Inferior parietal cortex (tissue), 1 donor: ENCODE data around the gene MCRIP2.
A peak's percentile ranks its signal among the peaks of the same experiment; 100 is the strongest.

ENCODE experiments used
- DNase-seq: peaks from one replicate; pipeline ENCODE4 v3.0.0-alpha.2; 2016; ENCODE audit errors: extremely low spot score

MCRIP2 gene

DNA sequence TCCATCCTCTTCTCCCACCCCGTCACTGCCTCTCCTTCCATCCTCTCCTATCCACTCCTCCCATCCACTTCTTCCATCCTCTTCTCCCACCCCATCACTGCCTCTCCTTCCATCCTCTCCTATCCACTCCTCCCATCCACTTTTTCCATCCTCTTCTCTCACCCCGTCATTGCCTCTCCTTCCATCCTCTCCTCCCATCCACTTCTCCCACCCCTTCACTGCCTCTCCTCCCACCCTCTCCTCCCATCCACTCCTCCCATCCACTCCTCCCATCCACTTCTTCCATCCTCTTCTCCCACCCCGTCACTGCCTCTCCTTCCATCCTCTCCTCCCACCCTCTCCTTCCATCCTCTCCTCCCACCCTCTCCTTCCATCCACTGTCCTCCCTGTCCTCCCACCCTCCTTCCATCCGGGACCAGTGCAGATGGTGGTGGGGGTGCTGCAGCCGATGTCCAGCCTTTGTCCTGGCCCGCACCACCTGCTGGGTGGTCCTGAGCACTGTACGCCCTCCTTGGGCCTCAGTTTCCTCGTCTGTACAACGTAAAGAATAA is 9.7 kb upstream of the MCRIP2 start:
- DNase-seq: no peak

DNA sequence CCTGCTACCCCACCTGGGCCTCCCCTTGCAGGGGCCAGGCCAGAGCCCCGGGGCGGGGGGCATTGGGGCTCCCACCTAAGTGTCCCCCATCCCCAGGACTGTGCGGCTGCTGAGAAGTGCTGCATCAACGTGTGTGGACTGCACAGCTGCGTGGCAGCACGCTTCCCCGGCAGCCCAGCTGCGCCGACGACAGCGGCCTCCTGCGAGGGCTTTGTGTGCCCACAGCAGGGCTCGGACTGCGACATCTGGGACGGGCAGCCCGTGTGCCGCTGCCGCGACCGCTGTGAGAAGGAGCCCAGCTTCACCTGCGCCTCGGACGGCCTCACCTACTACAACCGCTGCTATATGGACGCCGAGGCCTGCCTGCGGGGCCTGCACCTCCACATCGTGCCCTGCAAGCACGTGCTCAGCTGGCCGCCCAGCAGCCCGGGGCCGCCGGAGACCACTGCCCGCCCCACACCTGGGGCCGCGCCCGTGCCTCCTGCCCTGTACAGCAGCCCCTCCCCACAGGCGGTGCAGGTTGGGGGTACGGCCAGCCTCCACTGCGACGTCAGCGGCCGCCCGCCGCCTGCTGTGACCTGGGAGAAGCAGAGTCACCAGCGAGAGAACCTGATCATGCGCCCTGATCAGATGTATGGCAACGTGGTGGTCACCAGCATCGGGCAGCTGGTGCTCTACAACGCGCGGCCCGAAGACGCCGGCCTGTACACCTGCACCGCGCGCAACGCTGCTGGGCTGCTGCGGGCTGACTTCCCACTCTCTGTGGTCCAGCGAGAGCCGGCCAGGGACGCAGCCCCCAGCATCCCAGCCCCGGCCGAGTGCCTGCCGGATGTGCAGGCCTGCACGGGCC is 8.9 kb upstream of the MCRIP2 start:
- DNase-seq: no peak

DNA sequence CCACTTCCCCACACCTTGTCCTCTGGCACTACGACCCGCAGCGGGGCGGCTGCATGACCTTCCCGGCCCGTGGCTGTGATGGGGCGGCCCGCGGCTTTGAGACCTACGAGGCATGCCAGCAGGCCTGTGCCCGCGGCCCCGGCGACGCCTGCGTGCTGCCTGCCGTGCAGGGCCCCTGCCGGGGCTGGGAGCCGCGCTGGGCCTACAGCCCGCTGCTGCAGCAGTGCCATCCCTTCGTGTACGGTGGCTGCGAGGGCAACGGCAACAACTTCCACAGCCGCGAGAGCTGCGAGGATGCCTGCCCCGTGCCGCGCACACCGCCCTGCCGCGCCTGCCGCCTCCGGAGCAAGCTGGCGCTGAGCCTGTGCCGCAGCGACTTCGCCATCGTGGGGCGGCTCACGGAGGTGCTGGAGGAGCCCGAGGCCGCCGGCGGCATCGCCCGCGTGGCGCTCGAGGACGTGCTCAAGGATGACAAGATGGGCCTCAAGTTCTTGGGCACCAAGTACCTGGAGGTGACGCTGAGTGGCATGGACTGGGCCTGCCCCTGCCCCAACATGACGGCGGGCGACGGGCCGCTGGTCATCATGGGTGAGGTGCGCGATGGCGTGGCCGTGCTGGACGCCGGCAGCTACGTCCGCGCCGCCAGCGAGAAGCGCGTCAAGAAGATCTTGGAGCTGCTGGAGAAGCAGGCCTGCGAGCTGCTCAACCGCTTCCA is 8.1 kb upstream of the MCRIP2 start:
- no peak for DNase-seq

DNA sequence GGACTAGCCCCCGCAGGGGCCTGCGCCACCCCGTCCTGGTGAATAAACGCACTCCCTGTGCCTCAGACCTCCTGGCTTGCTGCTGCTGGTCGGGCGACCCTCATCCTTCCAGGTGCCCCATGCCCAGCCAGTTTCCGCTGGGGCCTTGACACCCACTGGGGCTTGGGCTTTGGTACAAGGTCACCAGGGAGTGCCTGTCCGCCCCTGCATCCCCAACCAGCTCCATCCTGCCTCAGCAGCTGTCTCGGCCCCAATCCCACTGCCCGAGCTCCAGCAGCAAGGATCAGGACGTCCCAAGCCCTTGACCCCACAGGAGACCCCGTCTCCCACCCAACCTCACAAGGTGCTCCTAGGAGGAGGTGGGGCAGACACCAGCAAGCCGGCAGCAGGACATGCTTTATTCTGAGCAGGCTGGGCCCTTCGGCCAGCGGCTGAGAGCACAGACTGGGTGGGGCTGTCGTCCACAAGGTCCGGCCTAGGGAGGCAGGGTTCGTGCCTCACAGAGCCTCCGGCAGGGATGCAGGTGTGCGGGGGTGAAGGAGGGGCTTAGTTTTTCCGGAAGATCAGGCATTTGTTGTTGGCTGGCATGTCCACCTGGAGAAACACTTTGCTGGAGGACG is 7.5 kb upstream of the MCRIP2 start:
- no peak for DNase-seq

DNA sequence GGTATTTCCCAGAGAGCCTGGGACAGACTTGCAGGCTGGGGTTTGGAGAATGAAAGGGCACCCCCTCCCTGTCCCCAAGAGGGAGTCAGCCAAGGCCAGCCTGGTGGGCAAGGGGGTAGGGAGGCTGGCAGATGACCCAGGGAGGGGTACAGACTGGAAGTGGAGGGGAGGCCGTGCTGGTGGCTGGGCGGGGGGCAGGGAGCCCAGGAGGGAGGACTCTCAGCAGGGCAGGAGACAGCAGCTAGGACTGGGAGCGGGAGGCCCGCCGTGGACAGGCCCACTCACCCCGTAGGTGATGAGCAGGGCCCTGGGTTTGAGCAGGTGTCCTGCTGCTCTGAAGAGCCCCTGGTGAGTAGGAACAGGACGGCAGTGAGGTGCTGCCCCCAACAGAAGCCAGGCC is 6.6 kb upstream of the MCRIP2 start:
- no peak for DNase-seq

- DNase-seq: no peak
These were observed 5.9 kb upstream of the MCRIP2 start for GRCh38 chr16:635573-636205.

DNA sequence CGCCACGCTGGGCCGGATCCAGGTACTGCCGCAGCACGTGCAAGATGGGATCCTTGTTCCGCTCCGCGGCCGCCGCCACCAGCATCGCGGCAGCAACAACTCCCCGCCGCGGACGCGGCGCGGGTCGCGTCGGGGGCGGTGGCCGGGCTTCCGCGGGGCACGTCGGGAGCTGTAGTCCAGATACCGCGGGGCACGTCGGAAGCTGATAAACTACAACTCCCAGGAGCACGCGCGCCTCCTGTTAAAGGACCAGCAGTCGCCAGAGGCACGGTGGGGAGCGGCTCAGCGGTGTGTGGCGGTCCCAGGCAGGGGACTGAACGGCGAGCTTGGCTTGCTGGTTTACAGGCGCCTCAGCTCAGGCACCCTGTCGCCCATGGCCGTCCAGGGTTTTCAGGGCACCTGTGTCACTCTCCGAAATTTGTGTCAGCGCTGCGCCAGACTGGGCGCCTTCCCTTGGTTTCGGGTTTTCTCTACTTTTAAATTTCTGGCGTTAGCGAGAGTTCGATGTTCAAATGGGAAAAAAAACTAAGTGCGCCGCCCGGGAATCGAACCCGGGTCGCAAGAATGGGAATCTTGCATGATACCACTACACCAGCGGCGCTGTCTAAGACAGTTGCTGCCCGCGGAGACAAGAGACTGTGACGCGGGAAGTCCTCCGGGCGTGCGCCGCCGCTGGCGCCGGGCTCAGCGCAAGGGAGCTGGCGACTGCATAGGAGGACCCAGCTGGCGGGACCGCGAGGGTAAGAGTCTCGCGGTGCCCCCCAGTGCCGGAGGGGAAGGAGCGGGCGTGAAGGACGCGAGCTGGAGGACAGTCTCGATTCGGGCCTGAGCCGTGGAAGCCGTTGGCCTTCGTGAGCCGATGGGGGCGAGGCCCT is 5.2 kb upstream of the MCRIP2 start, which contains the start of gene METTL26:
Gene METTL26, minus strand, starts transcription at position 100 of the 875 bp plus-strand sequence. Its CDS starts 15 bp downstream, at position 85.
- peak; percentile 98 for DNase-seq

GRCh38 chr16:637081-638018 is 4.3 kb upstream of the MCRIP2 start:
- DNase-seq: no peak

DNA sequence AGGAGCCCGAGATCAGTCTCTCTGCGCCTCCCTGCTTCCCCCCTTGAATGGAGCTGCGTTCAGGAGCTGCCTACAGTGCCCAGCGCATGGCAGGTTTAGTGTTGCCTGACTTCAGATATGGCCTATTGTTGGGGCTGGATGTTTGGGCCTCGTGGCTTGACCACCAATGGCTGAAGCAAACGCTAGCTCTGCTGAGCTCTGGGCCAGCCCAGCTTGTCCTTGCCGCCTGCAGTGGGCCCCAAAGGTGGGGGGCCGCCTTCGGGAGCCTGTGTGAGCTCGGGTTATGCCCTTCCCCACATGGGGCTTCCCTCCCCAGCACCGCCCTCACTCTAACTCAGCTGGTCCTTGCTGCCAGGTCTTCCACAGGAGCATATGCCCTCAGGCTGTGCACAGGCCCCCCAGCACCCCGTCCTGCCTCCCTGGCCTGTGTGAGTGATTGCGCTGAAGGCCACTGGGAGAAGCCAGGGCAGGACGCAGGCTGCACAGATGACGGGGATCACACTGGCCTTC is 3.5 kb upstream of the MCRIP2 start:
- no peak for DNase-seq

- no peak for DNase-seq
These were observed 2.8 kb upstream of the MCRIP2 start for GRCh38 chr16:638836-639235.

DNA sequence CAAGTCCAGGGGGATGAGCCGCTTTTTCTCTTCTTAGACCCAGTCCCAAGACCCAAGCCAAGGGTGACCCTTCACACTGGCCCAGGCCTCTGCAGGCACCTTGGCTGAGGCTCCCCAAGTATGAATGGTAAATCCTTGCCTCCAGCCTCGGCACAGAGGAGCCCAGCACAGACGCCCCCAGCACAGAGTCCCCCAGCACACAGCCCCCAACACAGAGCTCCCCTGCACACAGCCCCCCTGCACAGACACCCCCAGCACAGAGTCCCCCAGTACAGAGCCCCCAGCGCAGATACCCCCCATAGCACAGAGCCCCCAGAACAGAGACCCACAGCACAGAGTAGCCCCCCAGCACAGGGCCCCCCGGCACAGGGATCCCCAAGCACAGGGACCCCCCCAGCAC is 1.0 kb upstream of the MCRIP2 start:
- no peak for DNase-seq

DNA sequence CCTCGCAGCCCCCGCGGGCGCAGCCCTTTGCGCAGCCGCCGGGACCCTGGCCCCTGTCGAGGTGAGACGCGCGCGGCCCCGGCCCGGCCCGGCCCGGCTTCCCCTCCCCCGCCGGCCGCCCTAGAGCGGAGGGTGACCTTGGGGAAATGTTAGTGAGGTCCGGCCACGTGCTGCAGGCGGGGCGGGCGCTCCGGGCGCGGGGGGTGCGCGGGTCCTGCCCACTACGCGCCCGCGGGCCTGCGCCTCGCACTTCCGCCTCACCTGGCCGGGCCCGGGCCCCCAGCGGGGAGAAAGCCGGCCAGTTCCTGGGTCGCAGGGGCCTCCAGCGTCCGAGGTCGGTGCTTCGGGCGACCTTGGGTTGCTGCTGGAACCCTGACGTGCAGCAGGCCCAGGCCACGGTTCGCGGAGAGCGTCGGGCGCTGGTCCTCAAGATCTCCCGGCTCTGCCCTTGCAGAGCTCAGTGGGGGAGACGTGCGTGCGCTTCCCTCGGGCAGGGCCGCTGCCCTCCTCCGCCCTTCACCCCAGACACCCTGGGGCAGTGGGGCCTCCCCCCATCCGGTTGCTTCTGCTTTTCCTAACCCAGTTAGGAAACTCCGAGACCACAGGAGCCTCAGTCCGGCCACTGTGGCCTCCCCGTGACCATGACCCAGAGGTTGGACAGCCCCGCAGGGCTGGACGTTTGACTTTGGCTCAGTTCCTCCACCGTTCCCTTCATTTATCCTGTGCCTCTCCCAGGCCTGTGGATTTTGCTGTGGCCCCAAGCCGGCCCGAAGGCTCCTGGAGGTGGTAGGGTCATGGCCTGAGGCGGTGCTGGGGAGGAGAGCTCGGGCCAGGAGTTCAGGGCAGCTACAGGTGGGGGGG is 791 bp downstream of the MCRIP2 start:
- DNase-seq: no peak

- no peak for DNase-seq
These were observed 1.4 kb downstream of the MCRIP2 start for GRCh38 chr16:643050-643368.

- DNase-seq: no peak
These were observed 2.9 kb downstream of the MCRIP2 start for GRCh38 chr16:644556-644955.

GRCh38 chr16:645852-646678 is 4.4 kb downstream of the MCRIP2 start:
- no peak for DNase-seq

DNA sequence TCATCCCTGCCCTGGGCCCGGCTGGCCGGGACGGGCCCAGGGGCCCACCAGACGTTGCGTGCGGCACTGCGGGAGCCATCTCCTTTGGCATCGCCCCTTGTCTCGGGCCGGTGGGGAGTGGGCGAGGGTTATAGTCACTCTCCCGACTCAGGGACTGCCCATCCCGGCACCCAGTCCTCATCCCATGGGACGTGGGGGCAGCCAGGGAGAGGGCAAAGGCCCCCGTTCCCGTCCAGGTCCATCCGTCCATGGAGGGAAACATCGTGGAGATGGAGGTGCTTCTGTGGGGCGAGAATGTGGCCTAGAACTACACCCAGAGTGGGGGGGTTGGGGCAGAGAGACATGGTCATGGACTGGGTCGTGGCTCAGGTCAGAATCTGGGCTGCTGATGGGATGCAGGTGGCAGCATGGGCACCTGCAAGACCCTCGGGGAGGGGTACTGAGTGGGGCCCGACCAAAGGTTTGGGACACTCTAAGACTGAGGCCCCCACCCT is 5.1 kb downstream of the MCRIP2 start:
- no peak for DNase-seq

- DNase-seq: no peak
These were observed 5.7 kb downstream of the MCRIP2 start for GRCh38 chr16:647173-647902.
